ENCODE results near the gene OR2T35.

OR2T35 gene

GRCh38 chr1:248625971-248626370, 19.1 kb downstream of the OR2T35 start:
- DNase-seq = no peak

GRCh38 chr1:248625166-248625565, 19.9 kb downstream of the OR2T35 start:
- DNase-seq = no peak

DNA sequence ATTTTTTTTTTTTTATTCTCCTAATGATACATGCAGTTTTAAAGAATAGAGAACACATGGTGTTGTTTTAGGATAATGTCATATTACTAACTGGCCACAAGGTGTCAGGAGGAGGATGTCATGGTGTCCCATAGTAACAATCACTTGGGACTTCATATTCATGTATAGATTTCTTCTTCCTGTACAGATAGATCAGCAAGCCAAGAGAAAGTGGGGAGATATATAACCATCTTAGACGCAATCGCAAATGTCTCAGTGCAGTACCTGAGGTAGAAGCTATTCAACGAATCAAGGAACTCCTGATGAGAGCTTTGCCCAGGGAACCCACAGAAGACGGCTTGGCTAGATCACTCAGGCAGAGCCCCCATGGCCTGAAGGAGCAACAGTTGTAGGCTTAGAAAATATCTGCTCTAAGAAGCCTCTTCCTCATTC, 22.5 kb downstream of the OR2T35 start:
- peak; percentile 10 for DNase-seq

DNA sequence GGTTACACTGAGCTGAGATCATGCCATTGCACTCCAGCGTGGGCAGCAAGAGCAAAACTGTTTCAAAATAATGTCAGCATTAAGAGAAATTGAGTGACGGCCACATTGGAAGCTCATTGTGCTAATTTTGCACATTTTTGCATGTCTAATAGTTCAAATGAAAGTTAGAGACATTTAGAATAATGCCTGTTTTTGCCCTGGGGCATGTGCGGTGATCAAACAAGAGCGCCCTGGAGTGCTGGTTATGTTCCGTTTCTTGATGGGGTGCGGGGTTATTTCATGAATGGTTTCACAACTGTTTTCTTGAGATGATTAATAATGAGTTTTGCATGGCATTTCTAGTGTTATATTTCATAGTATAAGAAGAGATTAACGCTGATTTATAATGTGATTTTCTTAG, 23.3 kb downstream of the OR2T35 start:
- DNase-seq = no peak

DNA sequence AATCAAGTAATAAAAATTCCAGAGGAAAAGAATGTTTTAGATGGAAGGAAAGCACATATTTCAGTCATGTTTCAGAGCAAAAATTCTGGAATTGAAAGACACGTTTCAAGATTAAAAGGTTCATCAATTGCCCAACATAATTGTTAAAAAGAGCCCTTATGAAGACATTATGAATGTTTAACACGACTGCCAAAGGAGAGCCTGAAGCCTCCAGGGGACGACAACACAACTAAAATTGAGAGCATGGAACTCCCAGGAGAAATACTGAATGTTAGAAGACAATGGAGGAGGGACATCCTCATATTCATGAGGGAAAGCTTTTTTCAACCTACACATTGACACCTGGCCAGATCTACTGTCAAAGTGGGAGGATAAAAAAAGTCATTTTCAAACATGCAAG, 26.2 kb downstream of the OR2T35 start:
- DNase-seq = no peak

DNA sequence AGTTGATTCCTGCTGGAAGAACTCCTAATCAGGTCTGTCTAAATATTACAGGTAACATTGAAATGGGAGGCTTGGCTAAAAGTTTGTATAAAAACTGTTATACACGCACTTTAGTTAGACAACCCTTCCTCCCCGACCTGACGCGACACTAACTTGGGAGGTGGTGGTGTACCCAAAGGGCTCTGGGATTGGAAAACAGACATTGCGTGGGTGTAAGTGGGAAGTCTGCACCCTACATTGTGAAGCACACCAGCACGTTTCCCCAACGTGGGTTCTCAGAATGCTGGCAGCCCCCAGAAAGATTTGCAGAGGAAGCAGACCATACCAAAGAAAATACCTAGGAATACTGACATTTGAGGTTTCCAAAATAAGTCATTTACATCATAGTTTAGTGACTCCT, 27.0 kb downstream of the OR2T35 start:
- DNase-seq = no peak

DNA sequence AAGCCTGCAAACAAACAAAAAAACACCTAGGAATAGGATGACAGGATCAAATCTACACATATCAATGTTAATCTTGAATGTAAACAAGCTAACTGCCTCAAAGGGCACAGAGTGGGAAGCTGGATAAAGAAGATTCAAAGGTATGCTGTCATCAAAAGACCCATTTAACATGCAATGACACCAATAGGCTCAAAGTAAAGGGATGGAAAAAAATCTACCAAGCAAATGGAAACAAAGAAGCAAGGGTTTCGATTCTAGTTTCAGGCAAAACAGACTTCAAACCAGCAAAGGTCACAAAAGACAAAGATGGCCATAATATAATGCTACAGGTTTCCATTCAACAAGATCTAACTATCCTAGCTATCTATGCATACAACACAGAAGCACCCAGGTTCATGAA, 31.3 kb downstream of the OR2T35 start:
- no peak for DNase-seq

DNA sequence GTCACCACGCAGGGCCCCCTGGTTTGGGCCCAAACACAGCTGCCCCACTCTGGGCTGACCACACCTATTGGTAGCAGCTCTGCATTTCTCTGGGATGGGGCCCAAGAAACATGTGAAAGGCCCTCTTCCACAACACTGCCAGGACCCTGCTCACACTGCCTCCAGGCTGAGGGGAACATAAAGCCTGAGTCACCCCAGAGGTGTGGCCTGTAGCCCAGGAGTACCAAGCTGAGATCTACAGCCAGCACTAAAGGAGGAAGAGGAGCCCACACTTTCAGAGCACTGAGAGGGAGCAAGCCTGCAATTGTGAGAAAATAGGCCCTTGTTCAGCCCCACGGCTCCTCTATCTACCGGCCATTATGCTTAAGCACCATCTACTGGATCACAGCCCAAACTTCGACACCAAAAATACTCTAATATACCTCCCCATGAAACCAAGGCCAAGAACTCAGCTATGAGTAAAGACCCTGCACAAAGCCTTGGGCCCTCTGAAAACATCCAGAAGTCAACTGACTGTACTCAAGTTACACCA, 33.1 kb downstream of the OR2T35 start:
- DNase-seq = no peak

DNA sequence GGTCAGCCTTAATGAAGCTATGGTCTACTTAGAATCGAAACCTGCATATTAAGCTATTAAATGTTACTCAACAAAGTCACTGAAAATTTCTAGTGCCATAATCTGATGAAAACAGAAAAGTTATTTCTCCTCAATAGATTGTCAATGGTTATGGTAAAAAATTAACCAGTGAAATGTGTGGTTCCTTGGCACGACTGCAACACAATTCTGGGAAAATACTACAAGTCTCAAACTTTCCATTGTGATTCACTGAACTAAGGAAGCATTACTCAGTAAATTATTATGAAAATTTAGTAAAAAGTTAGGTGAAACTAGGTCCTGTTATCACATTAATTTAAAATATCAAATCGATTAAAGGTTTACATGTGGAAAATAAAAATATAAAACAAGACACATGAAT, 34.8 kb downstream of the OR2T35 start:
- no peak for DNase-seq

GRCh38 chr1:248599396-248599795, 45.7 kb downstream of the OR2T35 start:
- no peak for DNase-seq

- no peak for DNase-seq
Observed at GRCh38 chr1:248597589-248597988, 47.5 kb downstream of the OR2T35 start, which contains the start of gene OR2T10. Gene OR2T10, minus strand, starts transcription at chr1:248597700. Its CDS starts 3,932 bp downstream, at chr1:248593768.

DNA sequence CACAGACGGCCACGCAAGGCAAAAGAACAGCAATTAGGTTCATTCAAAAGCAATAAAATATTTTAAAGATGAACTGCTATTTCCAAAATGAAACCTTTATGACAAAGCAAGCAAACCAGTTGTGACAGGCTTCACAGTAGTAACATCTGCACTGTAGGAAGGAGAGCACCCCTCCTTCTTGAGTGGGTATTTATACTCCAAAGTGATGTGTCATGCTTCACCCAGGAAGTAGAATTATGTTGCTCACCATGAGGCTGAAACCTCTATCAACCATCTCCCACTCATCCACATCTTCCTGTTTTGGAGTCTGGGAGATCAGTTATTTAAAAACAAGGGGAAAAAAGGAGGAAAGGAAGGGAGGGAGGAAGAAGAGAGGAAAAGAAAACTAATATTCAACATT, 48.5 kb downstream of the OR2T35 start:
- DNase-seq = no peak

DNA sequence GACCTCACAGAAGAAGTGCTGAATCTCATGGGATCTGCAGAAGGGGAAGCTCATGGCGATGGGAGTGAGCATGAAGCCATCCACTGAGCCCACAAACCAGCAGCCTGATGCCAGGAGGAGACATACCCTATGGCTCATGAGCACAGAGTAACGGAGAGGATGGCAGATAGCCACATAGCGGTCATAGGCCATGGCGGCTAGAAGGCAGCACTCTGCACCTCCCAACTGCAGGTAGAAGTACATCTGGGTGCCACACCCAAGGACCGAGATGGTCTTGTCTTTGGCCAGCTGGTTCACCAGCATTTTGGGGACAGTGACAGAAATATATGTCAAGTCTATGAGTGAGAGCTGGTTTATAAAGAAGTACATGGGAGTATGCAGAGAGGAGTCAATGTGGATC, 51.9 kb downstream of the OR2T35 start:
- DNase-seq = no peak

DNA sequence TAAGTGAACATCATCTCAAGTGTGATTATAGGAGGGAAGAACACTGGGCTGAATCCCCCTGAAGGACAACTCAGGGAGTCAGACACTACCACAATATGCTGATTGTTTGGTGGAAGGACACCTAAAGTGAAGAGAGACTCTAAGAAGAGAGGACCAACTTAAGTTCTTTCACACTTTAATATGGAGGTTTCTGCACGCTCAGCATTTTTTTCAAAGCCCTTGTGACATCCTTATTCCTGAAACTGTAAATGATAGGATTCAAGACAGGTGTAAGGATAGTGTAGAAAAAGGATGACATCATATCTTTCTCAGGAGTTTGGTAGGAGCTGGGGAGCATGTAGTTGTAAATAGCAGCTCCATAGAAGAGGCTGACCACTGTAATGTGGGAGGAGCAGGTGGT, 52.4 kb downstream of the OR2T35 start:
- DNase-seq = no peak

DNA sequence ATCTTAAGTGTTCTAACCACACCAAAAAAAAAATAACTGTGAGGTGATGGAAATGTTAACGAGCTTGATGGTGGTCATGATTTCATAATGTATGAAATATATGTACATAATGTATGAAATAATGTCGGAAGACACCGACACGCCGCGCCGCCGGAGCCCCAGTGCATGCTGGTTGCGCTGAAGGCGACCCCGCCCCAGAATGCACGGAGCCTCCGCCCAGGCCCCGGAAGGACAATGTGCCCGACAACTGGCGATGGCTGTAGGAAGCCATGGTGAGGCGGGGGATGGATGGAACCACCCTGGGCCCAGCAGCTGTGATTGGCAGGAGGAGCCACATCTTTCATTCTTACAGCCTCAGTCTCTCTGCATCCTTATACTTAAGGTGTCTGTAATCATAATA, 55.0 kb downstream of the OR2T35 start:
- no peak for DNase-seq

GRCh38 chr1:248589334-248589733, 55.7 kb downstream of the OR2T35 start:
- DNase-seq = no peak
